Naive thymus-derived CD4-positive, alpha-beta T cell (primary cell): ENCODE results near the gene KAZN. TPM values are rescaled to one million over a fixed set of nuclear protein-coding genes. Genes with fewer than 3 reads are reported as not detected.
A peak's percentile ranks its signal among the peaks of the same experiment; 100 is the strongest.

Experiments
- ATAC-seq: fragments of 150-1000 bp; cut with Tn5 transposase; 2 replicates; pipeline ENCODE4 v1.10.0; 2021; ENCODE audit warnings: mild to moderate bottlenecking, moderate library complexity
- CTCF ChIA-PET: fragments of 350-600 bp; sonication (Branson Sonifier 250); formaldehyde crosslinking; loops from one replicate; lab custom pipeline; 2021; ENCODE audit warnings: antibody characterized with exemption; lab: Charles Lee
- POLR2A ChIA-PET: fragments of 350-600 bp; sonication (Branson Sonifier 250); formaldehyde crosslinking; loops from one replicate; lab custom pipeline; 2021; ENCODE audit warnings: antibody characterized with exemption, inconsistent platforms; lab: Charles Lee
- DNase-seq, 9 donors: peaks; one replicate each; pipeline versions ENCODE4 v3.0.0 to v3.0.0-alpha.2; 2020 to 2022; ENCODE audit warnings: mixed read lengths in 1 of 9
- H3K27ac ChIP-seq: one replicate; pipeline ENCODE4 v1.7.0; 2013; ENCODE audit warnings: mild to moderate bottlenecking, low read depth, low read length, moderate library complexity
- H3K27me3 ChIP-seq, 2 donors: one replicate each; pipeline ENCODE4 v1.7.0; 2013; ENCODE audit warnings: low read length in 2 of 2, mild to moderate bottlenecking in 2 of 2, moderate library complexity in 2 of 2; ENCODE audit not compliant: control insufficient read depth in 2 of 2, insufficient read depth in 2 of 2
- H3K36me3 ChIP-seq, 3 experiments: 1 replicate in 2 of 3; 2 replicates in 1 of 3; pipeline ENCODE4 v1.7.0; 2013; ENCODE audit warnings: low read length in 3 of 3, mild to moderate bottlenecking in 3 of 3, moderate library complexity in 1 of 3; ENCODE audit not compliant: insufficient read depth in 3 of 3, control insufficient read depth in 2 of 3
- H3K4me1 ChIP-seq, 2 donors: one replicate each; pipeline ENCODE4 v1.7.0; 2013; ENCODE audit warnings: low read length in 2 of 2, mild to moderate bottlenecking in 2 of 2, moderate library complexity in 1 of 2; ENCODE audit not compliant: control insufficient read depth in 2 of 2, insufficient read depth in 2 of 2
- H3K4me3 ChIP-seq: 2 replicates; pipeline ENCODE4 v1.7.0; 2013; ENCODE audit warnings: mild to moderate bottlenecking, low read length
- H3K9me3 ChIP-seq, 3 experiments: 1 replicate in 2 of 3; 2 replicates in 1 of 3; pipeline ENCODE4 v1.7.0; 2013; ENCODE audit warnings: low read length in 3 of 3; ENCODE audit not compliant: control insufficient read depth in 2 of 3
- H3K27ac Mint-ChIP-seq, 9 donors: one replicate each; pipeline ENCODE4 v1.8.0; 2020 to 2022; ENCODE audit warnings: mixed read lengths in 9 of 9, mild to moderate bottlenecking in 8 of 9, moderate library complexity in 5 of 9, inconsistent platforms in 2 of 9
- H3K27me3 Mint-ChIP-seq, 5 donors: one replicate each; pipeline ENCODE4 v1.8.0; 2021 to 2022; ENCODE audit warnings: mixed read lengths in 5 of 5, mild to moderate bottlenecking in 1 of 5
- H3K36me3 Mint-ChIP-seq, 5 donors: one replicate each; pipeline ENCODE4 v1.8.0; 2020 to 2022; ENCODE audit warnings: mixed read lengths in 5 of 5, mild to moderate bottlenecking in 3 of 5, inconsistent platforms in 1 of 5
- H3K4me1 Mint-ChIP-seq, 7 donors: one replicate each; pipeline ENCODE4 v1.8.0; 2020 to 2022; ENCODE audit warnings: mixed read lengths in 7 of 7, mild to moderate bottlenecking in 3 of 7, inconsistent platforms in 1 of 7
- H3K4me3 Mint-ChIP-seq, 10 donors: one replicate each; pipeline ENCODE4 v1.8.0; 2020 to 2022; ENCODE audit warnings: mild to moderate bottlenecking in 10 of 10, mixed read lengths in 10 of 10, moderate library complexity in 6 of 10, inconsistent platforms in 2 of 10
- H3K9me3 Mint-ChIP-seq, 11 donors: one replicate each; pipeline ENCODE4 v1.8.0; 2020 to 2022; ENCODE audit warnings: mixed read lengths in 11 of 11, mild to moderate bottlenecking in 4 of 11, inconsistent platforms in 1 of 11, moderate library complexity in 1 of 11
- intact Hi-C, 2 donors: fragments of 100-400 bp; cut with micrococcal nuclease; formaldehyde crosslinking; loops; one replicate each; pipeline ENCODE4 v1.15.1; 2023
- polyA plus RNA-seq, 2 donors: library from polyadenylated mRNA; unstranded; fragments of 300-500 nt; fragmentation: Illumina TruSeq; gene quantifications; one replicate each; pipeline ENCODE4 v1.2.3, GENCODE V29; 2021
- total RNA-seq, 6 experiments: library from RNA in 5 of 6; stranded (reverse) in 5 of 6; gene quantifications; 1 replicate in 5 of 6; 2 replicates in 1 of 6; pipeline ENCODE4 v1.2.3 and lab custom pipeline; 2021 to 2026

KAZN gene
- total and polyA plus RNA-seq, 7 experiments from 2014 or later, result 0.08 to 0.87 (median 0.30) TPM

- H3K4me1 ChIP-seq, result no peaks in the 10 kb centered on the region
- H3K27ac Mint-ChIP-seq, result no peak overlapping the region
These were observed 147.3 kb downstream of the KAZN start for GRCh38 chr1:14745789-14746188.

DNA sequence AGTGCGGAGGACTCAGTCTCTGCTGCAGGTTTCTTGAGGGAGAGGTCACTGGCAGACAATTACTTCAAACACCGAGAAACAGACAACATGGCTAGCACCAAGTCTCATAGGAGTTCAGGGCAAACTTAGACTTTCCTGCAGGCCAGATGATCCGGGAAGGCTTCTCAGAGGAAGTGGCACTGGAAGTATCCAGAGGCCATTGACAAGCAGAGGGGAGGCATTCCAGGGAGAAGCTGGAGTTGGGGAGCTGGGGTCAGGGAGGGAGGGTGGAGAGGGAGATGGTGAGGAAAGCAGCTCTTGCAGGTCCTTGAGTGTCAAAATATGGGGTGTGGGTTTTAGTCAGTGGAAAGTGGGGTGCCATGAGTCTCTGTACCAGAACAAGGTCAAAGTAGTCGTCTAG, 147.9 kb downstream of the KAZN start:
- ChIA-PET POLR2A (no interaction called here), CTCF (no interaction called here)
- H3K4me3 ChIP-seq, result no peak overlapping the region
- H3K4me1 ChIP-seq, result no peaks in the 10 kb centered on the region
- no peak overlapping the region for H3K27ac Mint-ChIP-seq
- no peak overlapping the region for H3K27ac ChIP-seq
- no peaks in the 10 kb centered on the region for H3K36me3 ChIP-seq
- no peaks in the 10 kb centered on the region for H3K9me3 ChIP-seq
- H3K4me1 Mint-ChIP-seq, result no peaks in the 10 kb centered on the region
- H3K27me3 Mint-ChIP-seq, result peaks cover 7 to 19% (median 12%) of the 10 kb centered on the region in 5 donors
- no peak overlapping the region for H3K4me3 Mint-ChIP-seq
- H3K36me3 Mint-ChIP-seq, result no peaks in the 10 kb centered on the region
- intact Hi-C loops, result no loop called here
- H3K9me3 Mint-ChIP-seq, result peaks cover 0 to 2% (median 0%) of the 10 kb centered on the region in 11 donors
- ATAC-seq (no peak), DNase-seq (no peak)
- H3K27me3 ChIP-seq, result no peaks in the 10 kb centered on the region

More at GRCh38 chr1:14745789-14746188, 147.3 kb downstream of the KAZN start:
- intact Hi-C loops, result no loop called here
- ChIA-PET CTCF (no interaction called here), POLR2A (no interaction called here)
- Mint-ChIP-seq H3K4me3 (no peak overlapping the region), H3K27me3 (peaks cover 13 to 25% (median 18%) of the 10 kb centered on the region in 5 donors), H3K9me3 (peaks cover 0 to 2% (median 0%) of the 10 kb centered on the region in 11 donors), H3K4me1 (no peaks in the 10 kb centered on the region), H3K36me3 (peaks cover 0 to 5% (median 0%) of the 10 kb centered on the region in 5 donors)
- no peaks in the 10 kb centered on the region for H3K36me3 ChIP-seq
- H3K27ac ChIP-seq, result no peak overlapping the region
- no peak for DNase-seq
- no peaks in the 10 kb centered on the region for H3K9me3 ChIP-seq
- no peak overlapping the region for H3K4me3 ChIP-seq
- ATAC-seq, result no peak
- H3K27me3 ChIP-seq, result no peaks in the 10 kb centered on the region

GRCh38 chr1:14748151-14748550, 149.7 kb downstream of the KAZN start:
- no peaks in the 10 kb centered on the region for H3K9me3 Mint-ChIP-seq
- H3K27ac ChIP-seq, result no peak overlapping the region
- ATAC-seq, result no peak
- no peaks in the 10 kb centered on the region for H3K4me1 ChIP-seq
- DNase-seq, result no peak
- CTCF ChIA-PET, result no interaction called here
- no peaks in the 10 kb centered on the region for H3K27me3 ChIP-seq
- H3K36me3 Mint-ChIP-seq, result no peaks in the 10 kb centered on the region
- H3K9me3 ChIP-seq, result no peaks in the 10 kb centered on the region
- no peak overlapping the region for H3K4me3 ChIP-seq
- H3K27ac Mint-ChIP-seq, result no peak overlapping the region
- no peaks in the 10 kb centered on the region for H3K4me1 Mint-ChIP-seq
- intact Hi-C loops, result no loop called here
- POLR2A ChIA-PET, result interaction anchor here (0.7 kb wide), 1 partner anchor 658 kb away, joined by 4 read pairs; no protein-coding TSS in a partner anchor
- no peaks in the 10 kb centered on the region for H3K36me3 ChIP-seq
- H3K4me3 Mint-ChIP-seq, result no peak overlapping the region
- peaks cover 0 to 9% (median 3%) of the 10 kb centered on the region in 5 donors for H3K27me3 Mint-ChIP-seq

GRCh38 chr1:14748977-14749376, 150.5 kb downstream of the KAZN start:
- peaks cover 0 to 9% (median 0%) of the 10 kb centered on the region in 5 donors for H3K27me3 Mint-ChIP-seq
- ATAC-seq, result no peak

GRCh38 chr1:14750490-14750889, 152.0 kb downstream of the KAZN start:
- Histone ChIP-seq H3K4me3 (no peak overlapping the region), H3K36me3 (no peaks in the 10 kb centered on the region), H3K27me3 (no peaks in the 10 kb centered on the region), H3K9me3 (no peaks in the 10 kb centered on the region), H3K4me1 (no peaks in the 10 kb centered on the region), H3K27ac (no peak overlapping the region)
- no peaks in the 10 kb centered on the region for H3K4me1 Mint-ChIP-seq
- POLR2A ChIA-PET, result interaction anchor here (0.6 kb wide), 1 partner anchor 1582 kb away, joined by 4 read pairs; no protein-coding TSS in a partner anchor
- peaks cover 0 to 2% (median 0%) of the 10 kb centered on the region in 11 donors for H3K9me3 Mint-ChIP-seq
- H3K27ac Mint-ChIP-seq, result no peak overlapping the region
- H3K36me3 Mint-ChIP-seq, result no peaks in the 10 kb centered on the region
- no peak overlapping the region for H3K4me3 Mint-ChIP-seq
- intact Hi-C loops, result no loop called here
- CTCF ChIA-PET, result no interaction called here
- peaks cover 0 to 3% (median 0%) of the 10 kb centered on the region in 5 donors for H3K27me3 Mint-ChIP-seq
- ATAC-seq (no peak), DNase-seq (no peak)

More at GRCh38 chr1:14748977-14749376, 150.5 kb downstream of the KAZN start:
- Mint-ChIP-seq H3K36me3 (no peaks in the 10 kb centered on the region), H3K4me1 (no peaks in the 10 kb centered on the region), H3K27ac (no peak overlapping the region), H3K9me3 (no peaks in the 10 kb centered on the region), H3K4me3 (no peak overlapping the region)
- Histone ChIP-seq H3K9me3 (no peaks in the 10 kb centered on the region), H3K36me3 (no peaks in the 10 kb centered on the region), H3K4me3 (no peak overlapping the region), H3K4me1 (no peaks in the 10 kb centered on the region), H3K27me3 (no peaks in the 10 kb centered on the region), H3K27ac (no peak overlapping the region)
- CTCF ChIA-PET, result no interaction called here
- DNase-seq, result no peak
- intact Hi-C loops, result no loop called here
- POLR2A ChIA-PET, result no interaction called here

- H3K36me3 ChIP-seq, result no peaks in the 10 kb centered on the region
- no peak overlapping the region for H3K27ac ChIP-seq
- H3K9me3 ChIP-seq, result no peaks in the 10 kb centered on the region
- peaks cover 0 to 3% (median 0%) of the 10 kb centered on the region in 11 donors for H3K9me3 Mint-ChIP-seq
- H3K27ac Mint-ChIP-seq, result no peak overlapping the region
- ChIA-PET CTCF (no interaction called here), POLR2A (no interaction called here)
- intact Hi-C loops, result no loop called here
- H3K4me1 ChIP-seq, result no peaks in the 10 kb centered on the region
- ATAC-seq (peak; percentile 37), DNase-seq (no peak)
- H3K36me3 Mint-ChIP-seq, result no peaks in the 10 kb centered on the region
- H3K4me3 ChIP-seq, result no peak overlapping the region
- H3K27me3 ChIP-seq, result no peaks in the 10 kb centered on the region
- peaks cover 0 to 10% (median 10%) of the 10 kb centered on the region in 5 donors for H3K27me3 Mint-ChIP-seq
- no peak overlapping the region for H3K4me3 Mint-ChIP-seq
- peaks cover 0 to 2% (median 0%) of the 10 kb centered on the region in 7 donors for H3K4me1 Mint-ChIP-seq
These were observed 157.2 kb downstream of the KAZN start for GRCh38 chr1:14755518-14756252.
